Stomach (tissue), 9 donors: ENCODE results near the gene NPB. TPM values are rescaled to one million over a fixed set of nuclear protein-coding genes. Genes with fewer than 3 reads are reported as not detected.

Experiments used
- DNase-seq, 2 donors: peaks; one replicate each; pipeline versions ENCODE4 v3.0.0 to v3.0.0-alpha.2; 2013 to 2019
- H3K27ac ChIP-seq, 5 donors: fragments of 200-600 bp in 4 of 5; sonication (generic) in 4 of 5; one replicate each; pipeline ENCODE4 v1.5.1; 2013 to 2019; ENCODE audit warnings: mild to moderate bottlenecking in 1 of 5, moderate library complexity in 1 of 5
- H3K27me3 ChIP-seq, 3 donors: fragments of 200-600 bp; sonication (generic); one replicate each; pipeline ENCODE4 v1.5.1; 2017 to 2019; ENCODE audit warnings: mixed run types in 1 of 3
- H3K36me3 ChIP-seq, 4 donors: fragments of 200-600 bp; sonication (generic); 1 replicate in 3 of 4; 2 replicates in 1 of 4; pipeline ENCODE4 v1.5.1; 2016 to 2019
- H3K4me1 ChIP-seq, 4 donors: fragments of 200-600 bp; sonication (generic); one replicate each; pipeline ENCODE4 v1.5.1; 2016 to 2019
- H3K4me3 ChIP-seq, 4 donors: fragments of 200-600 bp; sonication (generic) in 3 of 4; one replicate each; pipeline ENCODE4 v1.5.1; 2016 to 2019; ENCODE audit warnings: mild to moderate bottlenecking in 1 of 4
- H3K9me3 ChIP-seq, 4 donors: fragments of 200-600 bp; sonication (generic); one replicate each; pipeline ENCODE4 v1.5.1; 2016 to 2019
- CTCF ChIP-seq, 7 experiments: fragments of 450-650 bp in 4 of 7; fragments of 200-600 bp in 3 of 7; sonication (generic) in 3 of 7; IDR thresholded peaks; one replicate each; pipeline ENCODE4 v1.5.1; 2016 to 2019; ENCODE audit warnings: antibody characterized with exemption in 7 of 7, control low read depth in 2 of 7, mild to moderate bottlenecking in 1 of 7
- EP300 ChIP-seq: sonication (generic); formaldehyde crosslinking; IDR thresholded peaks from one replicate; pipeline ENCODE4 v1.6.1; 2017; ENCODE audit warnings: antibody characterized with exemption
- POLR2A ChIP-seq, 4 donors: fragments of 450-650 bp; IDR thresholded peaks; one replicate each; pipeline ENCODE4 v1.6.1; 2016; ENCODE audit warnings: antibody characterized with exemption in 4 of 4, control low read depth in 2 of 4, mild to moderate bottlenecking in 1 of 4, moderate library complexity in 1 of 4
- POLR2AphosphoS5 ChIP-seq, 3 donors: sonication (generic); formaldehyde crosslinking; IDR thresholded peaks; one replicate each; pipeline ENCODE4 v1.6.1; 2016; ENCODE audit warnings: antibody characterized with exemption in 3 of 3
- WGBS, 5 donors: extraction: QIAGEN DNeasy Blood & Tissue Kit in 3 of 5; methylation state at CpG; one replicate each; pipeline versions ENCODE4 v1.1.5 to v1.1.7; 2013 to 2018; 5-methylcytosine and 5-hydroxymethylcytosine counted together
- intact Hi-C: fragments of 100-400 bp; cut with DNase I; formaldehyde crosslinking; loops from one replicate; pipeline ENCODE4 v1.15.1; 2023; ENCODE audit warnings: low total_unique reads
- polyA plus RNA-seq, 3 donors: library from polyadenylated mRNA; stranded (reverse); fragments of 200-250 nt; gene quantifications; one replicate each; pipeline ENCODE4 v1.2.3, GENCODE V29; 2013
- total RNA-seq, 5 donors: library from RNA; depleted of rRNA; stranded (reverse); fragments of >200 nt; gene quantifications; one replicate each; pipeline versions ENCODE4 v1.1.0 to v1.2.3, GENCODE V29; 2014 to 2016
- donor health status: healthy with polysubstance abuse.
- donor health status: Bipolar disorder and iron deficiency.
- donor health status: healthy.

NPB gene
- total and polyA plus RNA-seq, 8 donors: 0.83 to 2.0 (median 1.2) TPM; not detected in 4

- H3K27ac ChIP-seq: peak overlapping the region; percentile 92 to 100 (median 99)
- H3K4me1 ChIP-seq: peaks cover 37 to 65% (median 52%) of the 10 kb centered on the region in 4 donors
- H3K9me3 ChIP-seq: no peaks in the 10 kb centered on the region
- intact Hi-C loops: no loop called here
- peak; percentile 96 to 98 for DNase-seq
- no peaks in the 10 kb centered on the region for H3K27me3 ChIP-seq
- H3K4me3 ChIP-seq: peak overlapping the region; percentile 68 to 98 (median 85)
- WGBS, 5 donors: 0 to 2% (median 0%) methylated on average over 37 to 86 of the region's 86 CpGs
- TF ChIP-seq CTCF (IDR thresholded peaks at IDR 0.05) (peak in 2 of 7 experiments; percentile 7 to 39), POLR2AphosphoS5 (IDR thresholded peaks at IDR 0.05) (peak in 2 of 3 donors; percentile 15 to 100), EP300 (peak; percentile 30), POLR2A (IDR thresholded peaks at IDR 0.05) (peak in 1 of 4 donors; percentile 60)
- H3K36me3 ChIP-seq: peaks cover 22 to 29% (median 28%) of the 10 kb centered on the region in 4 donors
Measured at GRCh38 chr17:81871387-81872230, 30.4 kb upstream of the NPB start.

GRCh38 chr17:81877569-81877968 lies 24.5 kb upstream of the NPB start:
- H3K4me1 ChIP-seq: peaks cover 0 to 14% (median 5%) of the 10 kb centered on the region in 4 donors
- H3K27me3 ChIP-seq: no peaks in the 10 kb centered on the region
- DNase-seq: no peak
- H3K27ac ChIP-seq: no peak overlapping the region
- no peak overlapping the region for H3K4me3 ChIP-seq
- H3K36me3 ChIP-seq: peaks cover 0 to 45% (median 39%) of the 10 kb centered on the region in 4 donors
- 94 to 98% (median 95%) methylated on average over 5 of the region's 5 CpGs for WGBS, 5 donors
- intact Hi-C loops: no loop called here
- TF ChIP-seq POLR2A (IDR thresholded peaks at IDR 0.05) (no peak), POLR2AphosphoS5 (IDR thresholded peaks at IDR 0.05) (no peak), CTCF (IDR thresholded peaks at IDR 0.05) (no peak), EP300 (no peak)
- no peaks in the 10 kb centered on the region for H3K9me3 ChIP-seq

- intact Hi-C loops: no loop called here
- TF ChIP-seq POLR2AphosphoS5 (IDR thresholded peaks at IDR 0.05) (no peak), POLR2A (IDR thresholded peaks at IDR 0.05) (no peak), CTCF (IDR thresholded peaks at IDR 0.05) (no peak), EP300 (no peak)
- WGBS, 5 donors: 83 to 94% (median 89%) methylated on average over 3 of the region's 3 CpGs
Measured at GRCh38 chr17:81878294-81878693, 23.7 kb upstream of the NPB start.

GRCh38 chr17:81879121-81879520 lies 22.9 kb upstream of the NPB start:
- Histone ChIP-seq H3K27ac (no peak overlapping the region), H3K9me3 (no peaks in the 10 kb centered on the region), H3K4me1 (no peaks in the 10 kb centered on the region), H3K4me3 (no peak overlapping the region), H3K36me3 (peaks cover 0 to 60% (median 53%) of the 10 kb centered on the region in 4 donors), H3K27me3 (no peaks in the 10 kb centered on the region)
- WGBS, 5 donors: 81 to 91% (median 89%) methylated on average over 5 of the region's 5 CpGs
- TF ChIP-seq CTCF (IDR thresholded peaks at IDR 0.05): no peak
- TF ChIP-seq POLR2AphosphoS5 (IDR thresholded peaks at IDR 0.05): no peak
- no peak for TF ChIP-seq EP300
- TF ChIP-seq POLR2A (IDR thresholded peaks at IDR 0.05): no peak
- intact Hi-C loops: no loop called here
- DNase-seq: no peak

More at GRCh38 chr17:81878294-81878693, 23.7 kb upstream of the NPB start:
- peaks cover 0 to 6% (median under 1%) of the 10 kb centered on the region in 4 donors for H3K4me1 ChIP-seq
- H3K27ac ChIP-seq: no peak overlapping the region
- peaks cover 0 to 52% (median 45%) of the 10 kb centered on the region in 4 donors for H3K36me3 ChIP-seq
- no peak overlapping the region for H3K4me3 ChIP-seq
- DNase-seq: no peak
- no peaks in the 10 kb centered on the region for H3K9me3 ChIP-seq
- no peaks in the 10 kb centered on the region for H3K27me3 ChIP-seq
